ENCODE measurements around the gene COL19A1. TPM values are rescaled to one million over a fixed set of nuclear protein-coding genes. Genes with fewer than 3 reads are reported as not detected.

Gene COL19A1
- total RNA-seq, 1 donor from 2014 or later = 0.49 TPM

- H3K4me3 ChIP-seq = no peak overlapping the region
- no peaks in the 10 kb centered on the region for H3K9me3 ChIP-seq
- H3K36me3 ChIP-seq = no peaks in the 10 kb centered on the region
- intact Hi-C loops (cut with DNase I) = no loop called here
- H3K4me1 ChIP-seq = no peaks in the 10 kb centered on the region
- no peak overlapping the region for H3K27ac ChIP-seq
- no peak for DNase-seq (ENCODE audit: extremely low spot score in 2 of 2)
- H3K27me3 ChIP-seq = no peaks in the 10 kb centered on the region
- TF ChIP-seq POLR2A (IDR thresholded peaks at IDR 0.05) (no peak), CTCF (IDR thresholded peaks at IDR 0.05) (no peak), POLR2AphosphoS5 (IDR thresholded peaks at IDR 0.05; ENCODE audit: insufficient read depth in 1 of 2, low read depth in 1 of 2) (no peak)
These were observed 175.1 kb downstream of the COL19A1 start for GRCh38 chr6:70041411-70041810.

GRCh38 chr6:70045413-70045812 lies 179.1 kb downstream of the COL19A1 start:
- H3K27ac ChIP-seq = no peak overlapping the region
- no peaks in the 10 kb centered on the region for H3K4me1 ChIP-seq
- no peak overlapping the region for H3K4me3 ChIP-seq
- TF ChIP-seq CTCF (IDR thresholded peaks at IDR 0.05) (no peak), POLR2AphosphoS5 (IDR thresholded peaks at IDR 0.05; ENCODE audit: insufficient read depth in 1 of 2, low read depth in 1 of 2) (no peak), POLR2A (IDR thresholded peaks at IDR 0.05) (no peak)
- no peaks in the 10 kb centered on the region for H3K36me3 ChIP-seq
- DNase-seq (ENCODE audit: extremely low spot score in 2 of 2) = no peak
- intact Hi-C loops (cut with DNase I) = no loop called here
- H3K27me3 ChIP-seq = no peaks in the 10 kb centered on the region
- no peaks in the 10 kb centered on the region for H3K9me3 ChIP-seq

- intact Hi-C loops (cut with DNase I) = no loop called here
These were observed 185.1 kb downstream of the COL19A1 start for GRCh38 chr6:70051197-70052124.

GRCh38 chr6:70059039-70059719 lies 192.8 kb downstream of the COL19A1 start:
- Histone ChIP-seq H3K4me3 (no peak overlapping the region), H3K4me1 (no peaks in the 10 kb centered on the region), H3K36me3 (no peaks in the 10 kb centered on the region), H3K27me3 (no peaks in the 10 kb centered on the region), H3K9me3 (no peaks in the 10 kb centered on the region), H3K27ac (no peak overlapping the region)
- intact Hi-C loops (cut with DNase I) = no loop called here
- DNase-seq (ENCODE audit: extremely low spot score in 2 of 2) = no peak
- no peak for TF ChIP-seq CTCF (IDR thresholded peaks at IDR 0.05)
- no peak for TF ChIP-seq POLR2A (IDR thresholded peaks at IDR 0.05)
- no peak for TF ChIP-seq POLR2AphosphoS5 (IDR thresholded peaks at IDR 0.05; ENCODE audit: insufficient read depth in 1 of 2, low read depth in 1 of 2)

More at GRCh38 chr6:70051197-70052124, 185.1 kb downstream of the COL19A1 start:
- Histone ChIP-seq H3K4me1 (no peaks in the 10 kb centered on the region), H3K9me3 (no peaks in the 10 kb centered on the region), H3K4me3 (no peak overlapping the region), H3K27ac (no peak overlapping the region), H3K36me3 (no peaks in the 10 kb centered on the region), H3K27me3 (no peaks in the 10 kb centered on the region)
- no peak for DNase-seq (ENCODE audit: extremely low spot score in 2 of 2)
- TF ChIP-seq POLR2AphosphoS5 (IDR thresholded peaks at IDR 0.05; ENCODE audit: insufficient read depth in 1 of 2, low read depth in 1 of 2) (no peak), CTCF (IDR thresholded peaks at IDR 0.05) (no peak), POLR2A (IDR thresholded peaks at IDR 0.05) (no peak)

All from vagina (tissue), 2 donors.